Measurements from ENCODE around the gene CLSTN2.

Gene CLSTN2

GRCh38 chr3:140292170-140292569, 357.2 kb downstream of the CLSTN2 start:
- H3K4me3 ChIP-seq (ENCODE audit: low read depth, low read length), result no peak overlapping the region
- no peaks in the 10 kb centered on the region for H3K36me3 ChIP-seq
- no peaks in the 10 kb centered on the region for H3K9me3 ChIP-seq (ENCODE audit: severe bottlenecking)
- DNase-seq, result no peak
- H3K27ac ChIP-seq, result no peak overlapping the region
- no peaks in the 10 kb centered on the region for H3K27me3 ChIP-seq (ENCODE audit: insufficient read depth, low read depth, severe bottlenecking)
- TF ChIP-seq CTCF (IDR thresholded peaks at IDR 0.05; ENCODE audit: low read depth, low read length), result no peak

DNA sequence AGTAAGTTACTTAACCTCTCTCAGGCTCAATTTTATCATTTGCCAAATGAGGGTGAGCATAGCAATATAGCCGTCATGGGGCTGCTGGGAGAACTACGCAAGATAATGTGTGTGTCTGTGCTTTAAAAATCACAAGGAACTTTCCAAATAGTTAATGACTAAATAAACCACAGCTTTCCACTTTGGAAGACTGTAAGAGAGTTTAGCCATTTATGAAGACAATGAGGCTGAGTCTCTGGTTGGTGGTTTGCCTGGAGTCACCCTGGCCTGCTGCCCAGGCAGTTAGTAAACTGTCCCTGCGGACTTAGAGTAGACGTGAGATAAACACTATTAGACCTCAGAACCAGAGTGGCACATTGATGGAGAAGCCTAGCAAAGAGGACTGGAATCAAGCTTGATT, 357.7 kb downstream of the CLSTN2 start:
- H3K27ac ChIP-seq, result no peak overlapping the region
- no peak for DNase-seq

DNA sequence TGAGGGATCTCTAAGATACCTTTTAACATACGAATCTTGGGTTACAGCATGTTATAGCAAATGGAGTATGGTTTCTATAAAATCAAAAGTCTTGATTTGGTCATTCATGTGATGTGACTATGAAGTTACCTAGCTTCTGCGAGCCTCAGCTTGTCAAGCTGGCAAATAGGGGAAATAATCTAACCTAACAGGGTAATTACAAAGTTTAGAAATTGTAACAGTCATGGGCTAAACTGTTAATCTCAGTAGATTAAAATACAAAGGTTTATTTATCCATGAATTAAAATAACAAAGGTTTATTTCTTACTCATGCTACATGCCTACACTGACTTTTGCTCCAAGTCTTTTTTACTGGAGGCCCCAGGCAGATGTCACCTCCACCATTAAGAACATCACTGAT, 359.1 kb downstream of the CLSTN2 start:
- Histone ChIP-seq H3K4me3 (ENCODE audit: low read depth, low read length) (no peak overlapping the region), H3K27me3 (ENCODE audit: insufficient read depth, low read depth, severe bottlenecking) (no peaks in the 10 kb centered on the region), H3K27ac (no peak overlapping the region), H3K36me3 (no peaks in the 10 kb centered on the region), H3K9me3 (ENCODE audit: severe bottlenecking) (no peaks in the 10 kb centered on the region)
- no peak for DNase-seq
- TF ChIP-seq CTCF (IDR thresholded peaks at IDR 0.05; ENCODE audit: low read depth, low read length), result no peak

More for the DNA sequence above, 357.7 kb downstream of the CLSTN2 start:
- H3K36me3 ChIP-seq, result no peaks in the 10 kb centered on the region
- no peak for TF ChIP-seq CTCF (IDR thresholded peaks at IDR 0.05; ENCODE audit: low read depth, low read length)
- no peaks in the 10 kb centered on the region for H3K9me3 ChIP-seq (ENCODE audit: severe bottlenecking)
- no peak overlapping the region for H3K4me3 ChIP-seq (ENCODE audit: low read depth, low read length)
- no peaks in the 10 kb centered on the region for H3K27me3 ChIP-seq (ENCODE audit: insufficient read depth, low read depth, severe bottlenecking)

DNA sequence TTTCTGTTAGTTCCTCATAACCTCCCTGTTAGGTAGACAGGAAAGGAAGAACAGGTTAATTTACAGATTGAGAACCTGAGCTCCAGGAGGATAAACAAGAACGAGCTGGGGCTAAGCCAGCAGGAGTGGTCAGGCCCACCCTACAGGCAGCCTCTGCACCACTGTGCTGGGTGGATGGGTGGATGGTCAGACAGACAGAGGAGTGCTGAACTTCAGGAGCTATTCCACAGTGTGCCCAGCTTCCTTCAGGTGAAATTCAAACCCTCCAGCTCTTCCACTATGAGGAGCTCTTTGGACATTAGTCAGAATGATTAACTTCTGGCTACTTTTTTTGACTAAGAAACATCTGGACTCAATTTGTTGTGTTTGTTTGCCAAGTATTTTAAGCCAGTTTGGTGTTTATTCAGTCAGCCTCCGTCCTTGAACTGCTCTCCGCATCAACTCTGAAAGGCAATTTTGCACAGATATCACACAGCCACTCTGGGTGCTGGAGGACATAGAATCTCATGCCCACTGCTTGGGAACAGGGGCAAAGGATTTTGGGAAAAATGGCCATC, 361.9 kb downstream of the CLSTN2 start:
- no peak overlapping the region for H3K4me3 ChIP-seq (ENCODE audit: low read depth, low read length)
- no peak for TF ChIP-seq CTCF (IDR thresholded peaks at IDR 0.05; ENCODE audit: low read depth, low read length)
- no peak overlapping the region for H3K27ac ChIP-seq
- H3K9me3 ChIP-seq (ENCODE audit: severe bottlenecking), result no peaks in the 10 kb centered on the region
- DNase-seq, result no peak
- H3K36me3 ChIP-seq, result no peaks in the 10 kb centered on the region
- no peaks in the 10 kb centered on the region for H3K27me3 ChIP-seq (ENCODE audit: insufficient read depth, low read depth, severe bottlenecking)

GRCh38 chr3:140298043-140298442, 363.1 kb downstream of the CLSTN2 start:
- Histone ChIP-seq H3K27ac (no peak overlapping the region), H3K4me3 (ENCODE audit: low read depth, low read length) (no peak overlapping the region), H3K36me3 (no peaks in the 10 kb centered on the region), H3K27me3 (ENCODE audit: insufficient read depth, low read depth, severe bottlenecking) (no peaks in the 10 kb centered on the region), H3K9me3 (ENCODE audit: severe bottlenecking) (no peaks in the 10 kb centered on the region)
- no peak for TF ChIP-seq CTCF (IDR thresholded peaks at IDR 0.05; ENCODE audit: low read depth, low read length)
- no peak for DNase-seq

- no peak for TF ChIP-seq CTCF (IDR thresholded peaks at IDR 0.05; ENCODE audit: low read depth, low read length)
- Histone ChIP-seq H3K36me3 (no peaks in the 10 kb centered on the region), H3K9me3 (ENCODE audit: severe bottlenecking) (no peaks in the 10 kb centered on the region), H3K27ac (no peak overlapping the region), H3K4me3 (ENCODE audit: low read depth, low read length) (no peak overlapping the region), H3K27me3 (ENCODE audit: insufficient read depth, low read depth, severe bottlenecking) (no peaks in the 10 kb centered on the region)
- no peak for DNase-seq
Measured at GRCh38 chr3:140298569-140299070, 363.6 kb downstream of the CLSTN2 start.

All from WERI-Rb-1 (cell line).